Germinal center (tissue), 1 donor: ENCODE data around the gene NGEF.

ENCODE experiments used
- DNase-seq: peaks from one replicate; pipeline ENCODE4 v3.0.0; 2012; ENCODE audit warnings: mixed read lengths, low spot score

Gene NGEF

GRCh38 chr2:233044974-233045605 is 32.0 kb upstream of the NGEF start:
- no peak for DNase-seq

GRCh38 chr2:233042549-233042948 is 29.5 kb upstream of the NGEF start:
- DNase-seq, result no peak

- DNase-seq, result no peak
These were observed 28.8 kb upstream of the NGEF start for GRCh38 chr2:233041722-233042323.

- no peak for DNase-seq
These were observed 27.5 kb upstream of the NGEF start for GRCh38 chr2:233040571-233040970.

GRCh38 chr2:233039846-233040530 is 26.9 kb upstream of the NGEF start:
- DNase-seq, result no peak

- DNase-seq, result no peak
These were observed 26.3 kb upstream of the NGEF start for GRCh38 chr2:233039212-233039845.

GRCh38 chr2:233037078-233037477 is 24.0 kb upstream of the NGEF start:
- no peak for DNase-seq

- DNase-seq, result no peak
These were observed 23.2 kb upstream of the NGEF start for GRCh38 chr2:233036162-233036838.

- no peak for DNase-seq
These were observed 22.5 kb upstream of the NGEF start for GRCh38 chr2:233035426-233036161.

GRCh38 chr2:233034091-233034882 is 21.2 kb upstream of the NGEF start:
- DNase-seq, result no peak

- no peak for DNase-seq
These were observed 20.6 kb upstream of the NGEF start for GRCh38 chr2:233033672-233034071.

GRCh38 chr2:233032551-233033320 is 19.7 kb upstream of the NGEF start, which contains the start of gene NEU2:
Gene NEU2, plus strand, starts transcription at chr2:233032672. Its CDS starts 0 bp downstream, at chr2:233032672.
- DNase-seq, result no peak

- no peak for DNase-seq
These were observed 18.8 kb upstream of the NGEF start for GRCh38 chr2:233031556-233032500.

GRCh38 chr2:233029321-233029720 is 16.3 kb upstream of the NGEF start:
- DNase-seq, result no peak

GRCh38 chr2:233026198-233026813 is 13.2 kb upstream of the NGEF start:
- DNase-seq, result no peak

GRCh38 chr2:233025706-233026105 is 12.7 kb upstream of the NGEF start:
- DNase-seq, result no peak

- DNase-seq, result no peak
These were observed 10.8 kb upstream of the NGEF start for GRCh38 chr2:233023761-233024410.
